Measurements from ENCODE around the gene LELP1. TPM values are rescaled to one million over a fixed set of nuclear protein-coding genes. Genes with fewer than 3 reads are reported as not detected.

The LELP1 gene
- total RNA-seq, 4 donors from 2014 or later = not detected

- DNase-seq = no peak
- intact Hi-C loops (cut with DNase I; ENCODE audit: low total_unique reads) = no loop called here
- Histone ChIP-seq H3K4me3 (no peak overlapping the region), H3K9me3 (no peaks in the 10 kb centered on the region), H3K36me3 (no peaks in the 10 kb centered on the region), H3K27ac (no peak overlapping the region), H3K27me3 (no peaks in the 10 kb centered on the region), H3K4me1 (no peaks in the 10 kb centered on the region)
- TF ChIP-seq POLR2A (IDR thresholded peaks at IDR 0.05) (no peak), CTCF (IDR thresholded peaks at IDR 0.05) (no peak)
These were observed 3.4 kb downstream of the LELP1 start for GRCh38 chr1:153206631-153207030.

GRCh38 chr1:153210206-153210605 is 7.0 kb downstream of the LELP1 start:
- Histone ChIP-seq H3K9me3 (no peaks in the 10 kb centered on the region), H3K4me3 (no peak overlapping the region), H3K27me3 (no peaks in the 10 kb centered on the region), H3K27ac (no peak overlapping the region), H3K4me1 (no peaks in the 10 kb centered on the region), H3K36me3 (no peaks in the 10 kb centered on the region)
- no peak for DNase-seq
- intact Hi-C loops (cut with DNase I; ENCODE audit: low total_unique reads) = no loop called here
- TF ChIP-seq POLR2A (IDR thresholded peaks at IDR 0.05) (no peak), CTCF (IDR thresholded peaks at IDR 0.05) (no peak)

GRCh38 chr1:153212201-153212600 is 9.0 kb downstream of the LELP1 start:
- no peaks in the 10 kb centered on the region for H3K9me3 ChIP-seq
- no peak overlapping the region for H3K4me3 ChIP-seq
- H3K36me3 ChIP-seq = no peaks in the 10 kb centered on the region
- no peak for DNase-seq
- intact Hi-C loops (cut with DNase I; ENCODE audit: low total_unique reads) = no loop called here
- no peaks in the 10 kb centered on the region for H3K27me3 ChIP-seq
- no peak overlapping the region for H3K27ac ChIP-seq
- TF ChIP-seq POLR2A (IDR thresholded peaks at IDR 0.05) = no peak
- no peak for TF ChIP-seq CTCF (IDR thresholded peaks at IDR 0.05)
- no peaks in the 10 kb centered on the region for H3K4me1 ChIP-seq

GRCh38 chr1:153213519-153213918 is 10.3 kb downstream of the LELP1 start:
- Histone ChIP-seq H3K36me3 (no peaks in the 10 kb centered on the region), H3K4me1 (no peaks in the 10 kb centered on the region), H3K27ac (no peak overlapping the region), H3K27me3 (no peaks in the 10 kb centered on the region), H3K9me3 (no peaks in the 10 kb centered on the region), H3K4me3 (no peak overlapping the region)
- no peak for DNase-seq
- TF ChIP-seq CTCF (IDR thresholded peaks at IDR 0.05) (no peak), POLR2A (IDR thresholded peaks at IDR 0.05) (no peak)
- intact Hi-C loops (cut with DNase I; ENCODE audit: low total_unique reads) = no loop called here

GRCh38 chr1:153217212-153217611 is 14.0 kb downstream of the LELP1 start, which contains the start of gene PRR9:
Gene PRR9 (plus strand): TSS chr1:153217584. CDS start chr1:153218145, 561 bp downstream.
- Histone ChIP-seq H3K4me3 (no peak within 1 kb of the TSS), H3K27ac (no peak within 1 kb of the TSS)
- intact Hi-C loops (cut with DNase I; ENCODE audit: low total_unique reads) = no loop called here

More at GRCh38 chr1:153217212-153217611, 14.0 kb downstream of the LELP1 start, which contains the start of gene PRR9:
- Histone ChIP-seq H3K36me3 (no peaks in the 10 kb centered on the region), H3K9me3 (no peaks in the 10 kb centered on the region), H3K4me1 (no peaks in the 10 kb centered on the region), H3K27me3 (no peaks in the 10 kb centered on the region)
- DNase-seq = no peak
- TF ChIP-seq CTCF (IDR thresholded peaks at IDR 0.05) (no peak), POLR2A (IDR thresholded peaks at IDR 0.05) (no peak)

Measured in uterus (tissue), 4 donors.